Measurements from ENCODE around the gene BMP5.

The BMP5 gene

GRCh38 chr6:55902796-55903195, 27.4 kb upstream of the BMP5 start:
- no peak for TF ChIP-seq EZH2 (IDR thresholded peaks at IDR 0.05)
- no peak for TF ChIP-seq POLR2AphosphoS5 (IDR thresholded peaks at IDR 0.05; ENCODE audit: borderline replicate concordance, low read depth, low read length)
- TF ChIP-seq FOXP2 (optimal IDR thresholded peaks at IDR 0.05; ENCODE audit: control extremely low read depth, extremely low read length, insufficient read depth): no peak
- no peak overlapping the region for H3K27ac ChIP-seq
- H3K36me3 ChIP-seq (ENCODE audit: insufficient read depth, low read length): no peaks in the 10 kb centered on the region
- no peak overlapping the region for H3K4me3 ChIP-seq
- no peak for DNase-seq (ENCODE audit: low read depth, low spot score)
- H3K9me3 ChIP-seq (ENCODE audit: low read depth, low read length): no peaks in the 10 kb centered on the region
- no peak overlapping the region for H3K9ac ChIP-seq (ENCODE audit: insufficient read length)

- H3K9me3 ChIP-seq (ENCODE audit: low read depth, low read length): no peaks in the 10 kb centered on the region
- no peak overlapping the region for H3K9ac ChIP-seq (ENCODE audit: insufficient read length)
- DNase-seq (ENCODE audit: low read depth, low spot score): no peak
- H3K27ac ChIP-seq: no peak overlapping the region
- no peak for TF ChIP-seq EZH2 (IDR thresholded peaks at IDR 0.05)
- TF ChIP-seq FOXP2 (optimal IDR thresholded peaks at IDR 0.05; ENCODE audit: control extremely low read depth, extremely low read length, insufficient read depth): no peak
- no peak for TF ChIP-seq POLR2AphosphoS5 (IDR thresholded peaks at IDR 0.05; ENCODE audit: borderline replicate concordance, low read depth, low read length)
- no peak overlapping the region for H3K4me3 ChIP-seq
- no peaks in the 10 kb centered on the region for H3K36me3 ChIP-seq (ENCODE audit: insufficient read depth, low read length)
Observed at GRCh38 chr6:55901765-55902270, 26.4 kb upstream of the BMP5 start.

- no peak overlapping the region for H3K27ac ChIP-seq
- H3K4me3 ChIP-seq: no peak overlapping the region
- H3K36me3 ChIP-seq (ENCODE audit: insufficient read depth, low read length): no peaks in the 10 kb centered on the region
- no peaks in the 10 kb centered on the region for H3K9me3 ChIP-seq (ENCODE audit: low read depth, low read length)
- DNase-seq (ENCODE audit: low read depth, low spot score): no peak
- H3K9ac ChIP-seq (ENCODE audit: insufficient read length): no peak overlapping the region
- TF ChIP-seq EZH2 (IDR thresholded peaks at IDR 0.05) (no peak), POLR2AphosphoS5 (IDR thresholded peaks at IDR 0.05; ENCODE audit: borderline replicate concordance, low read depth, low read length) (no peak), FOXP2 (optimal IDR thresholded peaks at IDR 0.05; ENCODE audit: control extremely low read depth, extremely low read length, insufficient read depth) (no peak)
Observed at GRCh38 chr6:55898342-55898741, 23.0 kb upstream of the BMP5 start.

GRCh38 chr6:55897346-55897745, 22.0 kb upstream of the BMP5 start:
- TF ChIP-seq POLR2AphosphoS5 (IDR thresholded peaks at IDR 0.05; ENCODE audit: borderline replicate concordance, low read depth, low read length): no peak
- no peak for TF ChIP-seq FOXP2 (optimal IDR thresholded peaks at IDR 0.05; ENCODE audit: control extremely low read depth, extremely low read length, insufficient read depth)
- no peak for TF ChIP-seq EZH2 (IDR thresholded peaks at IDR 0.05)
- Histone ChIP-seq H3K27ac (no peak overlapping the region), H3K9me3 (ENCODE audit: low read depth, low read length) (no peaks in the 10 kb centered on the region), H3K9ac (ENCODE audit: insufficient read length) (no peak overlapping the region), H3K4me3 (no peak overlapping the region), H3K36me3 (ENCODE audit: insufficient read depth, low read length) (no peaks in the 10 kb centered on the region)
- no peak for DNase-seq (ENCODE audit: low read depth, low spot score)

- Histone ChIP-seq H3K9ac (ENCODE audit: insufficient read length) (no peak overlapping the region), H3K36me3 (ENCODE audit: insufficient read depth, low read length) (no peaks in the 10 kb centered on the region), H3K9me3 (ENCODE audit: low read depth, low read length) (no peaks in the 10 kb centered on the region), H3K4me3 (no peak overlapping the region), H3K27ac (no peak overlapping the region)
- TF ChIP-seq FOXP2 (optimal IDR thresholded peaks at IDR 0.05; ENCODE audit: control extremely low read depth, extremely low read length, insufficient read depth): no peak
- no peak for TF ChIP-seq POLR2AphosphoS5 (IDR thresholded peaks at IDR 0.05; ENCODE audit: borderline replicate concordance, low read depth, low read length)
- no peak for TF ChIP-seq EZH2 (IDR thresholded peaks at IDR 0.05)
- DNase-seq (ENCODE audit: low read depth, low spot score): no peak
Observed at GRCh38 chr6:55895972-55896730, 20.8 kb upstream of the BMP5 start.

- no peak overlapping the region for H3K4me3 ChIP-seq
- H3K9me3 ChIP-seq (ENCODE audit: low read depth, low read length): no peaks in the 10 kb centered on the region
- H3K36me3 ChIP-seq (ENCODE audit: insufficient read depth, low read length): no peaks in the 10 kb centered on the region
- no peak overlapping the region for H3K27ac ChIP-seq
- no peak for DNase-seq (ENCODE audit: low read depth, low spot score)
- no peak for TF ChIP-seq FOXP2 (optimal IDR thresholded peaks at IDR 0.05; ENCODE audit: control extremely low read depth, extremely low read length, insufficient read depth)
- no peak for TF ChIP-seq POLR2AphosphoS5 (IDR thresholded peaks at IDR 0.05; ENCODE audit: borderline replicate concordance, low read depth, low read length)
- no peak for TF ChIP-seq EZH2 (IDR thresholded peaks at IDR 0.05)
- H3K9ac ChIP-seq (ENCODE audit: insufficient read length): no peak overlapping the region
Observed at GRCh38 chr6:55892749-55893357, 17.5 kb upstream of the BMP5 start.

GRCh38 chr6:55888917-55889316, 13.5 kb upstream of the BMP5 start:
- H3K4me3 ChIP-seq: no peak overlapping the region
- no peak overlapping the region for H3K27ac ChIP-seq
- no peaks in the 10 kb centered on the region for H3K9me3 ChIP-seq (ENCODE audit: low read depth, low read length)
- H3K36me3 ChIP-seq (ENCODE audit: insufficient read depth, low read length): no peaks in the 10 kb centered on the region
- no peak for DNase-seq (ENCODE audit: low read depth, low spot score)
- H3K9ac ChIP-seq (ENCODE audit: insufficient read length): no peak overlapping the region
- no peak for TF ChIP-seq POLR2AphosphoS5 (IDR thresholded peaks at IDR 0.05; ENCODE audit: borderline replicate concordance, low read depth, low read length)
- TF ChIP-seq EZH2 (IDR thresholded peaks at IDR 0.05): no peak
- TF ChIP-seq FOXP2 (optimal IDR thresholded peaks at IDR 0.05; ENCODE audit: control extremely low read depth, extremely low read length, insufficient read depth): no peak

- H3K27ac ChIP-seq: no peak overlapping the region
- no peak overlapping the region for H3K9ac ChIP-seq (ENCODE audit: insufficient read length)
- TF ChIP-seq POLR2AphosphoS5 (IDR thresholded peaks at IDR 0.05; ENCODE audit: borderline replicate concordance, low read depth, low read length): no peak
- no peak for TF ChIP-seq EZH2 (IDR thresholded peaks at IDR 0.05)
- TF ChIP-seq FOXP2 (optimal IDR thresholded peaks at IDR 0.05; ENCODE audit: control extremely low read depth, extremely low read length, insufficient read depth): no peak
- H3K36me3 ChIP-seq (ENCODE audit: insufficient read depth, low read length): no peaks in the 10 kb centered on the region
- no peak overlapping the region for H3K4me3 ChIP-seq
- no peaks in the 10 kb centered on the region for H3K9me3 ChIP-seq (ENCODE audit: low read depth, low read length)
- DNase-seq (ENCODE audit: low read depth, low spot score): no peak
Observed at GRCh38 chr6:55886185-55886836, 10.9 kb upstream of the BMP5 start.
